HEK293 (cell line): ENCODE measurements around the gene CFAP99.

ENCODE experiments used
- CTCF ChIA-PET: fragments of 350-600 bp; formaldehyde crosslinking; extraction: SDS; loops from one replicate; lab custom pipeline; 2021; ENCODE audit warnings: antibody characterized with exemption; lab: Yijun Ruan, JAX
- POLR2A ChIA-PET: fragments of 300-600 bp; formaldehyde crosslinking; extraction: SDS; loops from one replicate; lab custom pipeline; 2020; ENCODE audit warnings: antibody characterized with exemption, inconsistent platforms; lab: Yijun Ruan, JAX
- H3K27ac ChIP-seq: fragments of 200-500 bp; sonication (Bioruptor generic); 2 replicates; pipeline ENCODE4 v1.5.1; 2014; ENCODE audit warnings: low read depth, low read length, control low read depth, inconsistent platforms; ENCODE audit errors: extremely low read depth
- H3K36me3 ChIP-seq, 2 experiments: fragments of 200-500 bp in 1 of 2; sonication (Bioruptor generic) in 1 of 2; 1 replicate in 1 of 2; 2 replicates in 1 of 2; pipeline ENCODE4 v1.5.1; 2014 to 2017; ENCODE audit warnings: inconsistent platforms in 2 of 2, low read length in 2 of 2; ENCODE audit not compliant: control insufficient read depth in 2 of 2, insufficient read depth in 1 of 2
- H3K4me1 ChIP-seq: fragments of 200-500 bp; sonication (Bioruptor generic); 2 replicates; pipeline ENCODE4 v1.5.1; 2014; ENCODE audit warnings: mild to moderate bottlenecking, low read length, inconsistent platforms; ENCODE audit not compliant: control insufficient read depth, insufficient read depth
- H3K4me3 ChIP-seq: 2 replicates; pipeline ENCODE4 v1.5.1; 2011; ENCODE audit warnings: low read depth, mild to moderate bottlenecking, control low read depth, low read length, moderate library complexity
- H3K9me3 ChIP-seq: fragments of 200-500 bp; sonication (Bioruptor generic); 2 replicates; pipeline ENCODE4 v1.5.1; 2014; ENCODE audit warnings: low read depth, low read length, inconsistent platforms; ENCODE audit not compliant: control insufficient read depth, insufficient read depth
- EGR2 ChIP-seq: fragments of 450-650 bp; formaldehyde crosslinking; IDR thresholded peaks from 2 replicates; pipeline ENCODE4 v1.5.1; 2016; ENCODE audit warnings: low read depth, missing biosample characterization, missing genetic modification characterization
- GLI4 ChIP-seq: fragments of 450-650 bp; formaldehyde crosslinking; IDR thresholded peaks from 2 replicates; pipeline ENCODE4 v1.5.1; 2016; ENCODE audit warnings: missing biosample characterization, missing genetic modification characterization
- GLIS2 ChIP-seq: fragments of 450-650 bp; formaldehyde crosslinking; IDR thresholded peaks from 2 replicates; pipeline ENCODE4 v1.5.1; 2016; ENCODE audit warnings: missing biosample characterization, missing genetic modification characterization
- HOXD13 ChIP-seq: sonication (generic); formaldehyde crosslinking; IDR thresholded peaks from 2 replicates; pipeline ENCODE4 v1.8.0; 2022; ENCODE audit warnings: missing genetic modification reagents, borderline replicate concordance
- PRDM2 ChIP-seq: fragments of 450-650 bp; formaldehyde crosslinking; IDR thresholded peaks from 2 replicates; pipeline ENCODE4 v1.5.1; 2016; ENCODE audit warnings: missing biosample characterization, missing genetic modification characterization, borderline replicate concordance
- YY1 ChIP-seq: fragments of 450-650 bp; formaldehyde crosslinking; IDR thresholded peaks from 2 replicates; pipeline ENCODE4 v1.5.1; 2018; ENCODE audit warnings: missing biosample characterization, missing genetic modification characterization
- YY2 ChIP-seq: fragments of 450-650 bp; formaldehyde crosslinking; IDR thresholded peaks from 2 replicates; pipeline ENCODE4 v1.5.1; 2016; ENCODE audit warnings: missing biosample characterization, missing genetic modification characterization
- ZBTB44 ChIP-seq: fragments of 450-650 bp; IDR thresholded peaks from 2 replicates; pipeline ENCODE4 v1.5.1; 2018; ENCODE audit warnings: missing biosample characterization, mild to moderate bottlenecking, missing genetic modification characterization
- ZFHX2 ChIP-seq: fragments of 450-650 bp; formaldehyde crosslinking; conservative IDR thresholded peaks from 2 replicates; pipeline ENCODE4 v1.5.1; 2016; ENCODE audit warnings: missing biosample characterization, missing genetic modification characterization
- ZFP69B ChIP-seq: fragments of 450-650 bp; formaldehyde crosslinking; IDR thresholded peaks from 2 replicates; pipeline ENCODE4 v1.5.1; 2016; ENCODE audit warnings: missing biosample characterization, missing genetic modification characterization
- ZIC2 ChIP-seq: fragments of 450-650 bp; formaldehyde crosslinking; IDR thresholded peaks from 2 replicates; pipeline ENCODE4 v1.5.1; 2016; ENCODE audit warnings: missing biosample characterization, missing genetic modification characterization
- ZNF19 ChIP-seq: fragments of 450-650 bp; formaldehyde crosslinking; IDR thresholded peaks from 2 replicates; pipeline ENCODE4; 2016; ENCODE audit warnings: missing biosample characterization, missing genetic modification characterization, low read depth
- ZNF223 ChIP-seq: fragments of 450-650 bp; formaldehyde crosslinking; IDR thresholded peaks from 2 replicates; pipeline ENCODE4 v1.5.1; 2016; ENCODE audit warnings: missing biosample characterization, missing genetic modification characterization
- ZNF302 ChIP-seq: fragments of 450-650 bp; formaldehyde crosslinking; IDR thresholded peaks from 2 replicates; pipeline ENCODE4 v1.5.1; 2016; ENCODE audit warnings: missing biosample characterization, missing genetic modification characterization, low read depth
- ZNF398 ChIP-seq: fragments of 450-650 bp; formaldehyde crosslinking; IDR thresholded peaks from 2 replicates; pipeline ENCODE4 v1.5.1; 2017; ENCODE audit warnings: missing biosample characterization, missing genetic modification characterization
- ZNF426 ChIP-seq: fragments of 450-650 bp; formaldehyde crosslinking; IDR thresholded peaks from 2 replicates; pipeline ENCODE4 v1.5.1; 2017; ENCODE audit warnings: missing biosample characterization, missing genetic modification characterization, mild to moderate bottlenecking, inconsistent platforms, moderate library complexity
- ZNF558 ChIP-seq: fragments of 450-650 bp; formaldehyde crosslinking; IDR thresholded peaks from 2 replicates; pipeline ENCODE4 v1.5.1; 2016; ENCODE audit warnings: missing biosample characterization, missing genetic modification characterization
- ZNF571 ChIP-seq: fragments of 450-650 bp; formaldehyde crosslinking; IDR thresholded peaks from 2 replicates; pipeline ENCODE4 v1.5.0; 2017; ENCODE audit warnings: missing biosample characterization, missing genetic modification characterization
- ZNF596 ChIP-seq: fragments of 450-650 bp; IDR thresholded peaks from 2 replicates; pipeline ENCODE4 v1.5.0; 2018; ENCODE audit warnings: missing biosample characterization, mild to moderate bottlenecking, missing genetic modification characterization, moderate library complexity
- ZNF658 ChIP-seq: fragments of 450-650 bp; formaldehyde crosslinking; IDR thresholded peaks from 2 replicates; pipeline ENCODE4; 2016; ENCODE audit warnings: missing biosample characterization, missing genetic modification characterization
- ZNF837 ChIP-seq: fragments of 450-650 bp; formaldehyde crosslinking; IDR thresholded peaks from 2 replicates; pipeline ENCODE4 v1.5.1; 2016; ENCODE audit warnings: missing biosample characterization, missing genetic modification characterization

CFAP99 gene

GRCh38 chr4:2409381-2409783 lies 9.4 kb upstream of the CFAP99 start:
- H3K4me1 ChIP-seq = 0 out of 2 replicates have a peak, but pooled peaks cover 2% of the 10 kb centered on the region
- no peaks in the 10 kb centered on the region for H3K9me3 ChIP-seq
- CTCF ChIA-PET = no interaction called here
- POLR2A ChIA-PET = no interaction called here
- no peaks in the 10 kb centered on the region for H3K36me3 ChIP-seq
- H3K27ac ChIP-seq = no peak overlapping the region
- H3K4me3 ChIP-seq = no peak overlapping the region
- TF ChIP-seq ZNF837 (tag by site-specific recombination) = no peak
- TF ChIP-seq EGR2 (tag by site-specific recombination) = peak; percentile 46
- peak; percentile 34 for TF ChIP-seq ZIC2 (tag by site-specific recombination)
- no peak for TF ChIP-seq ZNF658 (tag by site-specific recombination)
- no peak for TF ChIP-seq ZBTB44 (tag by site-specific recombination)
- no peak for TF ChIP-seq ZNF426
- no peak for TF ChIP-seq ZNF571 (tag by site-specific recombination)
- TF ChIP-seq ZNF302 (tag by site-specific recombination) = no peak
- 0 out of 2 replicates have a peak, but pooled peaks have one; percentile 17 for TF ChIP-seq ZFHX2 (tag by site-specific recombination)

GRCh38 chr4:2411786-2412510 lies 6.8 kb upstream of the CFAP99 start:
- CTCF ChIA-PET = interaction anchor here (1.0 to 1.5 kb wide), 3 partner anchors 10 to 192 kb away, joined by 3 to 6 read pairs (median 4); no protein-coding TSS in a partner anchor
- peak; percentile 26; the same call in 1 of the 2 replicates for TF ChIP-seq ZIC2 (tag by site-specific recombination)
- no peak for TF ChIP-seq GLIS2 (tag by site-specific recombination)
- TF ChIP-seq, all 188 proteins: peak for 1
- Histone ChIP-seq H3K36me3 (no peaks in the 10 kb centered on the region), H3K9me3 (no peaks in the 10 kb centered on the region), H3K4me1 (0 out of 2 replicates have a peak, but pooled peaks cover 2% of the 10 kb centered on the region), H3K4me3 (no peak overlapping the region), H3K27ac (no peak overlapping the region)
- POLR2A ChIA-PET = interaction anchor here (1.0 kb wide), 1 partner anchor 57 kb away, joined by 3 read pairs; the partner anchor contains the start of gene RNF4

GRCh38 chr4:2412534-2412884 lies 6.2 kb upstream of the CFAP99 start:
- Histone ChIP-seq H3K4me1 (0 out of 2 replicates have a peak, but pooled peaks cover 2% of the 10 kb centered on the region), H3K36me3 (no peaks in the 10 kb centered on the region), H3K4me3 (peak overlapping the region; percentile 17), H3K9me3 (no peaks in the 10 kb centered on the region), H3K27ac (no peak overlapping the region)
- POLR2A ChIA-PET = interaction anchor here (1.0 kb wide), 1 partner anchor 56 kb away, joined by 3 read pairs; the partner anchor contains the start of gene RNF4
- CTCF ChIA-PET = interaction anchor here (0.7 to 1.5 kb wide), 6 partner anchors 9 to 193 kb away, joined by 3 to 6 read pairs (median 4); no protein-coding TSS in a partner anchor
- TF ChIP-seq ZNF558 (tag by site-specific recombination) (no peak), ZFP69B (tag by site-specific recombination) (no peak), YY1 (no peak), GLI4 (tag by site-specific recombination) (no peak), PRDM2 (tag by site-specific recombination) (no peak), HOXD13 (CRISPR knock-in tag) (no peak), ZNF19 (tag by site-specific recombination) (no peak), ZNF596 (tag by site-specific recombination) (no peak), ZNF398 (tag by site-specific recombination) (no peak), YY2 (tag by site-specific recombination) (no peak), ZNF223 (no peak)
